Activated CD8-positive, alpha-beta T cell treated with anti-CD3 and anti-CD28 coated beads for 36 hours (primary cell): Measurements from ENCODE around the gene NDFIP1. TPM values are rescaled to one million over a fixed set of nuclear protein-coding genes. Genes with fewer than 3 reads are reported as not detected.

Experiments used
- ATAC-seq: fragments of 200-7000 bp; cut with Tn5 transposase; one replicate; pipeline ENCODE4 v1.10.0; 2021; ENCODE audit warnings: mild to moderate bottlenecking, moderate library complexity
- CTCF ChIA-PET: fragments of 350-600 bp; sonication (Branson Sonifier 250); formaldehyde crosslinking; loops from one replicate; lab custom pipeline; 2021; ENCODE audit warnings: antibody characterized with exemption; lab: Charles Lee
- POLR2A ChIA-PET: fragments of 350-600 bp; sonication (Branson Sonifier 250); formaldehyde crosslinking; loops from one replicate; lab custom pipeline; 2021; ENCODE audit warnings: antibody characterized with exemption; lab: Charles Lee
- DNase-seq: peaks from one replicate; pipeline ENCODE4 v3.0.0-alpha.2; 2020
- H3K27ac Mint-ChIP-seq: one replicate; pipeline ENCODE4 v1.8.0; 2021; ENCODE audit warnings: mild to moderate bottlenecking, mixed read lengths
- H3K27me3 Mint-ChIP-seq: one replicate; pipeline ENCODE4 v1.8.0; 2021; ENCODE audit warnings: mixed read lengths
- H3K36me3 Mint-ChIP-seq: one replicate; pipeline ENCODE4 v1.8.0; 2021; ENCODE audit warnings: low read depth, mixed read lengths
- H3K4me1 Mint-ChIP-seq: one replicate; pipeline ENCODE4 v1.8.0; 2021; ENCODE audit warnings: low read depth, mixed read lengths
- H3K4me3 Mint-ChIP-seq: one replicate; pipeline ENCODE4 v1.8.0; 2021; ENCODE audit warnings: mild to moderate bottlenecking, moderate library complexity, mixed read lengths
- H3K9me3 Mint-ChIP-seq: one replicate; pipeline ENCODE4 v1.8.0; 2021; ENCODE audit warnings: mixed read lengths
- CTCF ChIP-seq: fragments of 200-600 bp; IDR thresholded peaks from one replicate; pipeline ENCODE4 v1.8.0; 2022; ENCODE audit warnings: antibody characterized with exemption, mild to moderate bottlenecking
- intact Hi-C: fragments of 100-400 bp; cut with micrococcal nuclease; formaldehyde crosslinking; loops from one replicate; pipeline ENCODE4 v1.10.0; 2022
- total RNA-seq, 2 experiments: library from RNA; stranded (reverse); gene quantifications; one replicate each; pipeline ENCODE4 v1.2.3, GENCODE V29; 2021

NDFIP1 gene
- total RNA-seq, 2 experiments from 2014 or later = 93.8 to 96.9 TPM

DNA sequence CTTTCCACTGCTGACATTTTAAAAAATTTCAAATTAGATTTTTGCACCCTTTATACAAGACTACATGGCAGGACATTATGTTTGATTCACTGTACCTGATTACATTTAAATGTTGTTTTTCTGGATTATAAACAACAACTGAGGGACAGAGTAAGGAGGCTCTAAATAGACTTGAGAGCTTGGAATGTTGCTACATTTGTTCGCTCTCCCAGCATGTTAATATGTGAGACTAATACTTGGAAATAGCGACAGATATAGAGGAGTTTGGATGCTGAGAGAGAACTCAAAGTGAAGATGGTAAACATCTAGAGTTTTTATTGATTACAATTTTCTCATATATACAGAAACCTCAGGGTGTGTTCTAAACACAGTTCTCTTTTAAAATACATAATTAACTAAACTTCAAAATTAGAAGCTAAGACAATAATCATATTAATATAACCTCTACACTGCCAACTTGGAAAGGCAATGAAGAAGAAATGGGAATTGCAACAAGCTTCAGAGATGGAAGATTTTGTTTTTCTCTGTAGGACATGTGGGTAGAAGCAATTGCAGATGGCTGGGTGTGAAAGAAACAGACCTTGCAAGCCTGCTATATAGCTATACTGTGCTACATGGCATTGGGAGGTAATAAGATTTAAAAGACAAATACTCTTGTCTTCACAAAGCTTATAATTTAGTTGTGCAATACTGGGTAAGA lies 1.4 kb upstream of the NDFIP1 start:
- peak overlapping the region; percentile 96 for H3K27ac Mint-ChIP-seq
- H3K36me3 Mint-ChIP-seq = peaks cover 31% of the 10 kb centered on the region
- ChIA-PET POLR2A (interaction anchor here (0.9 to 6.1 kb wide), 11 partner anchors 9 to 138 kb away, joined by 3 to 129 read pairs (median 3); partner anchors contain the start of genes GNPDA1 and RNF14), CTCF (interaction anchor here (0.7 to 4.2 kb wide), 8 partner anchors 19 to 146 kb away, joined by 3 to 57 read pairs (median 4); partner anchors contain the start of gene RNF14)
- H3K4me1 Mint-ChIP-seq = peaks cover 57% of the 10 kb centered on the region
- no peak for DNase-seq
- intact Hi-C loops = loop anchor here (5.0 kb wide), 1 partner anchor 35 kb away; no protein-coding TSS in a partner anchor
- no peak for TF ChIP-seq CTCF
- H3K4me3 Mint-ChIP-seq = peak overlapping the region; percentile 93
- ATAC-seq = no peak
- no peaks in the 10 kb centered on the region for H3K27me3 Mint-ChIP-seq
- peaks cover 2% of the 10 kb centered on the region for H3K9me3 Mint-ChIP-seq

DNA sequence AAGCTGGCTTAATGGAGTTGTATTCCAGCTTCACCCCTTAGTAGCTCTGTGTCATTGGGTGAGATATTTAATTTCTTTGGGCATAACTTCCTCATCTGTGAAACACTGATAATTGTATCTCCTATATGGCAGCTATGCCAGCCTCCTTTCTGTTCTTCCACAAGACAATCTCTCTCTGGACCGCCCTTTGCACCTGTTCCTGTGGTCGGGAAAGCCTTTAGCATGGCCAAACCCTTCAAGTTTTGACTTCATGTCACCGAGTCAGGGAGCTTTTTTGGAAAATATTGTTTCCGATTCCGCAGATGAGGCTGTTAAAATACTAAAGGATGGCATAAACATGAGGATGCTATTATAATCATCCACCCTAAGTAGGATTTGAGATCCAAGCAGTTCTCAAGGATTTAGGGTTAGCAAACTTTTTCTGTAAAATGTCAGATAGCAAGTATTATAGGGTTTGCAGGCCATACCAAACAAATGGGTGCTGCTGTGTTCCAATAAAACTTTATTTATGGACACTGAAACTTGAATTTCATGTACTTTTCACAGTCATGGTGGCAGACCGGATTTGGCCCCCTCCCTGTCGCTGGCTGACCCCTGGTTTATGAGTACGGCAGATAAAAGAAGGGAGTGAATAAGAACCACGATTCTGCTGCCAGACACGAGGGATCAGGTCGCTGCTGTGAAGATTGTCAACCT lies 695 bp upstream of the NDFIP1 start:
- ATAC-seq (no peak), DNase-seq (no peak)
- intact Hi-C loops = loop anchor here (2.0 to 5.0 kb wide), 3 partner anchors 34 to 91 kb away; no protein-coding TSS in a partner anchor
- ChIA-PET CTCF (interaction anchor here (0.6 to 4.2 kb wide), 10 partner anchors 12 to 147 kb away, joined by 3 to 57 read pairs (median 4); partner anchors contain the start of gene RNF14), POLR2A (interaction anchor here (0.9 to 6.1 kb wide), 12 partner anchors 10 to 139 kb away, joined by 3 to 129 read pairs (median 4); partner anchors contain the start of genes GNPDA1 and RNF14)
- H3K4me3 Mint-ChIP-seq = peak overlapping the region; percentile 93
- H3K27me3 Mint-ChIP-seq = no peaks in the 10 kb centered on the region
- peaks cover 4% of the 10 kb centered on the region for H3K9me3 Mint-ChIP-seq
- H3K27ac Mint-ChIP-seq = peak overlapping the region; percentile 96
- TF ChIP-seq CTCF = no peak
- H3K4me1 Mint-ChIP-seq = peaks cover 60% of the 10 kb centered on the region
- peaks cover 35% of the 10 kb centered on the region for H3K36me3 Mint-ChIP-seq

DNA sequence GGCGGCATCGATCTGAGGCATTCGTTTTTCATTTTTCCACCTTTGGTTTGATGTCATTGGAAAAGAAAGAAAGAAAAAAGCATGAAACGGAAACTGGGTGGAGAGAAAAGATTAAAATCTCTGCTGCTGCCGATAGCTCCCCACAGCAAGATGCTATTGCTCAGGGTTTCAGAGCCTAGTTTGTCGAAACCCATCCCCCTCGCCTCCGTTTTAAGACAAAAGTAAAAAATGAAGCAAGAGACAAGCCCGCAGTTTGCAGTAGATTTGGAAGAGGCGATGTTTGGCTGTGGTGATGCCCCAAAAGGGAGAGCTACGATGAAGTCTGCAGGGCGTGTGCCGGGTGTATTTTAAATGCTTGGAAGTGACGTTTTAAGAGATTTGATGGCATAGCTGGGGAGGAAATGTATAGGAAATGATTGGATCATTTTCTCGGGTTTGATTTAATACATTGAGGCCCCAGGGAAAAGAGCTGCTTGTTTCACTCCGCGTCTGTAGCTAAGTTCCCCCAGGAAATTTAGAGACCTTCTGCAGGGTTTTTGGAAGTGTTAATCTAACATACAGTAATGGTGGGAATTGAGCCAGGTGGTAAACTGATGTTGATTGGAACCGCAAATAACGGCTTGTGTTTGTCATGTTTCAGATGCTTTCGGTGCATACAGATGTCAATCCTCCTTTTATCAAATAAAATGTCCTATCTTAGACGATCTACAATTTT lies 909 bp downstream of the NDFIP1 start:
- Mint-ChIP-seq H3K9me3 (peaks cover 7% of the 10 kb centered on the region), H3K27ac (peak overlapping the region; percentile 95), H3K36me3 (peaks cover 47% of the 10 kb centered on the region), H3K4me3 (peak overlapping the region; percentile 93), H3K4me1 (peaks cover 71% of the 10 kb centered on the region), H3K27me3 (no peaks in the 10 kb centered on the region)
- CTCF ChIA-PET = interaction anchor here (0.6 to 4.2 kb wide), 11 partner anchors 8 to 141 kb away, joined by 3 to 57 read pairs (median 5); partner anchors contain the start of genes GNPDA1 and RNF14
- ATAC-seq = peak; percentile 8
- POLR2A ChIA-PET = interaction anchor here (0.8 to 6.1 kb wide), 22 partner anchors 9 to 140 kb away, joined by 3 to 129 read pairs (median 5); partner anchors contain the start of genes GNPDA1 and RNF14
- intact Hi-C loops = loop anchor here (2.0 to 5.0 kb wide), 3 partner anchors 33 to 93 kb away; no protein-coding TSS in a partner anchor
- peak; percentile 69 for DNase-seq
- no peak for TF ChIP-seq CTCF

- Mint-ChIP-seq H3K36me3 (peaks cover 51% of the 10 kb centered on the region), H3K4me3 (peak overlapping the region; percentile 93), H3K9me3 (peaks cover 7% of the 10 kb centered on the region), H3K27ac (peak overlapping the region; percentile 95), H3K4me1 (peaks cover 69% of the 10 kb centered on the region), H3K27me3 (no peaks in the 10 kb centered on the region)
- CTCF ChIA-PET = interaction anchor here (0.7 to 4.2 kb wide), 12 partner anchors 8 to 141 kb away, joined by 3 to 57 read pairs (median 4); partner anchors contain the start of genes GNPDA1 and RNF14
- POLR2A ChIA-PET = interaction anchor here (0.6 to 6.1 kb wide), 22 partner anchors 8 to 141 kb away, joined by 3 to 129 read pairs (median 5); partner anchors contain the start of genes GNPDA1 and RNF14
- peak; percentile 21 for TF ChIP-seq CTCF
- intact Hi-C loops = no loop called here
- DNase-seq (peak; percentile 57), ATAC-seq (no peak)
These were observed 1.5 kb downstream of the NDFIP1 start for GRCh38 chr5:142110046-142110531.
